Ovary (tissue), 10 donors: ENCODE results near the gene CPEB4. TPM values are rescaled to one million over a fixed set of nuclear protein-coding genes. Genes with fewer than 3 reads are reported as not detected.

Experiments
- DNase-seq, 5 donors: peaks; one replicate each; pipeline ENCODE4 v3.0.0-alpha.2; 2019 to 2020
- H3K27ac ChIP-seq, 2 donors: fragments of 200-600 bp; one replicate each; pipeline versions ENCODE4 v1.5.1 to v1.8.0; 2019 to 2022
- H3K27me3 ChIP-seq: fragments of 200-600 bp; one replicate; pipeline ENCODE4 v1.8.0; 2022
- H3K36me3 ChIP-seq: fragments of 200-600 bp; sonication (generic); one replicate; pipeline ENCODE4 v1.5.1; 2019
- H3K4me1 ChIP-seq: one replicate; pipeline ENCODE4 v1.8.1; 2013; ENCODE audit warnings: mild to moderate bottlenecking, moderate library complexity; ENCODE audit not compliant: insufficient read depth
- H3K4me3 ChIP-seq: fragments of 200-600 bp; sonication (generic); one replicate; pipeline ENCODE4 v1.5.1; 2017
- H3K9me3 ChIP-seq, 2 donors: fragments of 200-600 bp in 1 of 2; sonication (generic) in 1 of 2; one replicate each; pipeline versions ENCODE4 v1.5.1 to v1.8.1; 2013 to 2019; ENCODE audit warnings: mild to moderate bottlenecking in 1 of 2, moderate library complexity in 1 of 2
- EP300 ChIP-seq: sonication (generic); formaldehyde crosslinking; IDR thresholded peaks from one replicate; pipeline ENCODE4 v1.6.1; 2017; ENCODE audit warnings: antibody characterized with exemption
- POLR2A ChIP-seq: fragments of 450-650 bp; IDR thresholded peaks from one replicate; pipeline ENCODE4 v1.6.1; 2017; ENCODE audit warnings: antibody characterized with exemption, mild to moderate bottlenecking, moderate library complexity
- WGBS, 3 donors: extraction: QIAGEN DNeasy Blood & Tissue Kit in 1 of 3; methylation state at CpG; one replicate each; pipeline versions ENCODE4 v1.1.5 to v1.1.7; 2013 to 2017; 5-methylcytosine and 5-hydroxymethylcytosine counted together
- intact Hi-C, 4 donors: fragments of 100-400 bp; cut with DNase I; formaldehyde crosslinking; loops; one replicate each; pipeline versions ENCODE4 v1.11.0 to v1.15.1; 2022 to 2023
- long read RNA-seq, 3 donors: library from polyadenylated mRNA in 2 of 3; unstranded in 2 of 3; transcript quantifications; one replicate each; pipeline ENCODE4 v2.0.0 and lab custom pipeline, GENCODE V29; 2021 to 2026
- polyA plus RNA-seq, 2 donors: library from polyadenylated mRNA; stranded (reverse); fragments of 200-250 nt in 1 of 2; fragments of 350-450 nt in 1 of 2; fragmentation: Illumina TruSeq in 1 of 2; extraction: RNeasy Lipid Tissue Mini Kit (QIAGEN cat#74804) in 1 of 2; gene quantifications; one replicate each; pipeline ENCODE4 v1.2.3, GENCODE V29; 2013 to 2014
- total RNA-seq, 7 donors: library from RNA; depleted of rRNA in 2 of 7; stranded (reverse); fragments of >200 nt in 2 of 7; fragmentation: NEBNext Ultra II Directional in 3 of 7; extraction: Animal tissue kit (Norgen Biotek cat#: 25700) in 3 of 7; gene quantifications; one replicate each; pipeline versions ENCODE4 v1.1.0 to v1.2.4, GENCODE V29; 2016 to 2023
- TF ChIP-seq, protein P1 (sequence below), 3 donors: fragments of 450-650 bp in 2 of 3; fragments of 200-600 bp in 1 of 3; IDR thresholded peaks; one replicate each; pipeline versions ENCODE4 v1.5.1 to v1.8.0; 2016 to 2022; ENCODE audit warnings: antibody characterized with exemption in 3 of 3, mild to moderate bottlenecking in 1 of 3
- donor health status: DM: no; HTN: no; CAD: no; lungs with moderate emphysema.
- donor health status: DM: no; HTN: no; CAD: no.
- donor health status: Bipolar disorder and iron deficiency.
- donor health status: DM: yes; HTN: yes; CAD: no.
- donor health status: DM: no; HTN: no; CAD: no.
- donor health status: DM: yes; HTN: yes; CAD: no.

Gene CPEB4
- total RNA-seq (10 to 100 TPM; 14.5 to 50.1 (median 23.2) TPM), polyA plus RNA-seq (10 to 100 TPM in 1 of 2 donors, 1 to 10 TPM in 1; 7.2 to 26.0 TPM)
- long read RNA-seq, donor 1, partial matches to known transcripts: 3 of 13 reads
- long read RNA-seq, donor 1, other reads (novel, unspliced or antisense): 10 of 13 reads
- long read RNA-seq, donor 2, partial matches to known transcripts: 0 of 2 reads
- long read RNA-seq, donor 2, other reads (novel, unspliced or antisense): 0 of 2 reads
- long read RNA-seq, donor 3, partial matches to known transcripts: 1 of 14 reads
- long read RNA-seq, donor 3, other reads (novel, unspliced or antisense): 11 of 14 reads

DNA sequence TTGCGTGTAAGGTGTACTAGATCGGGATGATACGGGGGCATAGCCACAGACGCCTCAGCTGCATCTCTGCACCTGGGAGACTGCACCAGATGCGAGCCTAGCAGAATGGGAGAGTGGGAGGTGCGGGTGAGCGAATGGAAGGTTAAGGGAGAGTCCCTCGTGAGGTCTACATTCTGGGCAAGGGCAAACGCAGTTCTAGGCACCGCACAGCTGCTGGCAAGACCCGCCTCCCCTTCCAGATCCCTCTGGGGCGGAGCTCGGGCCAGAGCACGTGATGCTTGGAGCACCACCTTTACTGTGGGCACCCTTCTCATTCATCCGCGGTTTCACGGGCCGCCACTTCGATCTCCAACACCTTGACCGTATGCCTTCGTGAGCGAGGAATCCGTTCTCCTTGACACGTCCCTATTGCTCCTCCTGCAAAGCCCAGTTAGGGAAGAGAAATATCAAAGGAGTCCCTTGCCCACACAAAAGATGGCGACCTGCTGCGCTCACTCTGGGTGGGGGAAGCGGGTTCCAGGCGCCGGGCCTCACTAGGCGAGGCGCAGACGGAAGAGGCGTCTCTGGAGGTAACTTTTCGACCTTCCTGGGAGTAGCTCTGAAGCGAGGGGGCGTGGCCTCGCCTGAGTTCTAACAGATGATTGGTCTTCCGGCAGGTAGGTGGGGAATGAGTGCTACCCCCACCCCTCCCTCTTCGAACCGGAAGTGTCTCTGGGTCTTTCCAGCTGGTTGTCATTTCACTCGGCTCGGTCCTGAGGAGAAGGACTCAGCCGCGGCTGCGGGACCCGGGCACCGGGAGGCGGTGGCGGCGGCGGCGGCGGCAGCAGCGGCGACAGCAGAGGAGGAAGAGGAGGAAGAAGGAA lies at the start of gene CPEB4:
Gene CPEB4, plus strand, starts transcription at position 740 of the 863 bp plus-strand sequence. CDS start 1,385 bp downstream, outside the sequence.
- TF ChIP-seq, protein P1, sequence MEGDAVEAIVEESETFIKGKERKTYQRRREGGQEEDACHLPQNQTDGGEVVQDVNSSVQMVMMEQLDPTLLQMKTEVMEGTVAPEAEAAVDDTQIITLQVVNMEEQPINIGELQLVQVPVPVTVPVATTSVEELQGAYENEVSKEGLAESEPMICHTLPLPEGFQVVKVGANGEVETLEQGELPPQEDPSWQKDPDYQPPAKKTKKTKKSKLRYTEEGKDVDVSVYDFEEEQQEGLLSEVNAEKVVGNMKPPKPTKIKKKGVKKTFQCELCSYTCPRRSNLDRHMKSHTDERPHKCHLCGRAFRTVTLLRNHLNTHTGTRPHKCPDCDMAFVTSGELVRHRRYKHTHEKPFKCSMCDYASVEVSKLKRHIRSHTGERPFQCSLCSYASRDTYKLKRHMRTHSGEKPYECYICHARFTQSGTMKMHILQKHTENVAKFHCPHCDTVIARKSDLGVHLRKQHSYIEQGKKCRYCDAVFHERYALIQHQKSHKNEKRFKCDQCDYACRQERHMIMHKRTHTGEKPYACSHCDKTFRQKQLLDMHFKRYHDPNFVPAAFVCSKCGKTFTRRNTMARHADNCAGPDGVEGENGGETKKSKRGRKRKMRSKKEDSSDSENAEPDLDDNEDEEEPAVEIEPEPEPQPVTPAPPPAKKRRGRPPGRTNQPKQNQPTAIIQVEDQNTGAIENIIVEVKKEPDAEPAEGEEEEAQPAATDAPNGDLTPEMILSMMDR (IDR thresholded peaks at IDR 0.05): no peak
- peak; percentile 90 for TF ChIP-seq POLR2A
- no peak for TF ChIP-seq EP300
- intact Hi-C loops: no loop called here
- peak; percentile 98 to 99 (median 99) for DNase-seq
- Histone ChIP-seq H3K4me1 (peaks cover 3% of the 10 kb centered on the region), H3K4me3 (peak within 1 kb of the TSS; percentile 73), H3K27ac (peak within 1 kb of the TSS; percentile 59 to 90), H3K36me3 (no peaks in the 10 kb centered on the region), H3K9me3 (no peaks in the 10 kb centered on the region), H3K27me3 (no peaks in the 10 kb centered on the region)
- WGBS, 3 donors: 1 to 3% (median 1%) methylated on average over 55 of the region's 55 CpGs

DNA sequence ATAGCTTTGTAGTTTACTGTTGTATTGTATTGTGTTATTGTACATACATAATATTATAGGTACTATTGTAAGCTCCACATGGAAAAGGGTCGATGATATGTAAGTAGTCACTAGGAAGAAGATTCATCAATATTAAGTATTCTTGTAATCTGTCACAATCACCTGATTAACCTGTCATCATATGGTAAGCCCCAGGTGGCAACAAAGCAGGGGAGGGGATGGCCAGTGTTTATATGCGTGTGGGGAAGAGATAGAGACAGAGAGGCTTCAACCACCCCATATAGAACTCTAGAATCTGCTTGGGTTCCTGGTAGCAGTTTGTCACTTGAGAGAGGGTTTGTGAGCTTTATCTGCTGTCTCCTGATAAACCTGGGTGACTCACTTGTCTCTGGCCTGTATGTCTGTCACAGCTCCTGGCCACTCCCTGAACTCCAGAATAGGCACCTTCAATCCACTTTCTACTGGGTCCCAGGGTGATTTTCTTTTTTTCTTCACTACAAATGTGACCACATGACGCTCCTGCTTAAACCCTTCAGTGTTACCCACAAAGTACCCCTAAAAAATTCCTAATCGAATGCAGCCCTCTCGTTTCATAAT lies 48.9 kb upstream of the CPEB4 start:
- no peak overlapping the region for H3K27ac ChIP-seq

DNA sequence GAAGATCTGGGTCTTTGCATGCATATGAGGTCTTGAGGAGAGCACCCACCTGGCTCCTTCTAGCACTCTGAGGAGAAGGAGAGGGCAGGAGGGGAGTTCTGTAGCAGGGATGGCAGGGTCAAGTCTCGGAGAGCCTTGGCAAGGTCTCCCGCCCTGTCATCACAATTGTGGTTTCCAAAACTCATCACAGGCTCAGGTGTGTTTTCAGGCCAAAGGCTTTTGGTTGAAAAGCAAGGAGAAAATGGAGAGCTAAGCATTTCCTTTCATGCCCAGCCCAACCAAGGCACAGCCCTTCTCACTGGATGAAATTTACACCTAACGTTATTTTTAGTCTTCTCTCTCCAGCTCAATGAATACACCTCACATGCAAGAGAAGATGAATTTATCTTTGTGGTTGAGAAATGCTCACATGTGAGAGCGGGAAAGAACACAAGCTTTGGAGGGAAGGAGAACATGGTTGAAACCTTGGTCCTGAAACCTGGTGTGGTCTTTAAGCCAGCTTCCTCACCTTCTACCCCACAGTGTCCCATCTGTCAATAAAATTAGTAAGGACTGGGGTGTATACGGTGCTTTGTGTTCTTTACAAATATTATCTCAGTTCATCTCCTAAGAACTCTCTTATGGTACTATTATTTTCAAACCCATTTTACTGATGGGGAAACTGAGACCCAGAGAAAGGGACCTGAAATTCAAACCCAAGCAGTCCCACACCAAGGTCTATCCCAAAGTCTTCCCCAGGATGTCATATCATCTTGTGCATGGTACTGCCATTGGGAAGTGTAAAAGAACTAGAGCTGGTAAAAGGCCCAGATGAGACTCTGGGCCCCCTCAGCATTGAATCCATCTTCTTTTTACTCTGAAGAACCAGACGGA lies 47.8 kb upstream of the CPEB4 start:
- Histone ChIP-seq H3K4me3 (no peak overlapping the region), H3K4me1 (no peaks in the 10 kb centered on the region), H3K36me3 (no peaks in the 10 kb centered on the region), H3K27ac (no peak overlapping the region), H3K9me3 (no peaks in the 10 kb centered on the region), H3K27me3 (no peaks in the 10 kb centered on the region)
- TF ChIP-seq EP300 (no peak), POLR2A (no peak)
- intact Hi-C loops: no loop called here
- no peak for DNase-seq
- WGBS, 3 donors: 81 to 97% (median 96%) methylated on average over 6 of the region's 6 CpGs

More for the DNA sequence above, 48.9 kb upstream of the CPEB4 start:
- whole genome bisulfite sequencing, 3 donors: 75 to 76% (median 76%) methylated on average over 5 of the region's 5 CpGs
- Histone ChIP-seq H3K9me3 (no peaks in the 10 kb centered on the region), H3K4me1 (no peaks in the 10 kb centered on the region), H3K4me3 (no peak overlapping the region), H3K36me3 (no peaks in the 10 kb centered on the region), H3K27me3 (no peaks in the 10 kb centered on the region)
- intact Hi-C loops: no loop called here
- no peak for DNase-seq
- TF ChIP-seq EP300 (no peak), POLR2A (no peak)
- TF ChIP-seq, protein P1 (IDR thresholded peaks at IDR 0.05): no peak

DNA sequence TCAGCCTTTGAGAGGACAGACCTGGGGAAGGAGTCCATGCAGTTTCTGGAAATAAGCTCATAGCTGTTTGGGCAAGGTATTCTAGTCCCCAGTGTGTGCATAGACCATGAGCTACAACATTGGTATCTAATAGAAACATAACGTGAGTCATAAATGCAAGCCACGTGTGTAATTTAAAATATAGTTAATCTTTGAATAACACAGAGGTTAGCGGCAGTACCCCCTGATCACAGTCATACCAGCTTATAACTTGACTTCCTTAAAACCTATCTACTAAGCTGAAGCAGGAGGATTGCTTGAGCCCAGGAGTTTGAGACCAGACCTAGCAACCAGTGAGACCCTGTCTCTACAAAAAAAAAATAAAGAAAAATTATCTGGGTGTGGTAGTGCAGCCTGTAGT lies 46.4 kb upstream of the CPEB4 start:
- intact Hi-C loops: no loop called here
- Histone ChIP-seq H3K4me3 (no peak overlapping the region), H3K9me3 (no peaks in the 10 kb centered on the region), H3K27ac (no peak overlapping the region), H3K4me1 (no peaks in the 10 kb centered on the region), H3K36me3 (no peaks in the 10 kb centered on the region), H3K27me3 (no peaks in the 10 kb centered on the region)
- TF ChIP-seq, protein P1 (IDR thresholded peaks at IDR 0.05): no peak
- TF ChIP-seq EP300 (no peak), POLR2A (no peak)
- DNase-seq: no peak
- WGBS, 3 donors: 82 to 88% (median 87%) methylated on average over 3 of the region's 3 CpGs
